Measurements from ENCODE around the gene TMEM198. TPM values are rescaled to one million over a fixed set of nuclear protein-coding genes. Genes with fewer than 3 reads are reported as not detected.

The TMEM198 gene
- total and polyA plus RNA-seq, 2 donors (not counting 3 experiments of a cell fraction or from before 2014, with no cell fraction given), result not detected

GRCh38 chr2:219537657-219538488 is 6.0 kb upstream of the TMEM198 start:
- Histone ChIP-seq H4K20me1 (replicated peaks; ENCODE audit: control insufficient read depth, extremely low read depth, insufficient read depth, low read length) (no peaks in the 10 kb centered on the region), H3K4me2 (ENCODE audit: insufficient read depth, low read length) (no peak overlapping the region)
- CTCF ChIA-PET, result interaction anchor here (1.7 to 4.9 kb wide), 5 partner anchors 8 to 152 kb away, joined by 5 to 47 read pairs (median 21); a partner anchor contains a TSS

More at GRCh38 chr2:219537657-219538488, 6.0 kb upstream of the TMEM198 start:
- Histone ChIP-seq H3K9me1 (replicated peaks; ENCODE audit: control insufficient read depth, extremely low read depth, insufficient read depth, low read length) (no peaks in the 10 kb centered on the region), H2AFZ (ENCODE audit: low read depth, low read length) (no peak overlapping the region), H3K27me3 (ENCODE audit: control insufficient read depth in 2 of 2, insufficient read depth in 2 of 2, low read length in 2 of 2) (peaks cover 11 to 16% of the 10 kb centered on the region in 2 experiments), H3K79me2 (ENCODE audit: control insufficient read depth, insufficient read depth, low read length) (no peaks in the 10 kb centered on the region), H3K9me3 (replicated peaks; ENCODE audit: control insufficient read depth, insufficient read depth, low read length) (no peaks in the 10 kb centered on the region), H3K36me3 (ENCODE audit: control insufficient read depth in 2 of 2, extremely low read depth in 1 of 2, insufficient read depth in 2 of 2, low read length in 2 of 2) (no peaks in the 10 kb centered on the region), H3K9ac (replicated peaks; ENCODE audit: extremely low read depth, insufficient read depth, low read length) (no peak overlapping the region), H3K4me1 (ENCODE audit: control insufficient read depth, extremely low read depth, insufficient read depth, low read length) (peaks cover 1% of the 10 kb centered on the region), H3K27ac (ENCODE audit: insufficient read depth, low read depth, low read length) (no peak overlapping the region), H3K4me3 (replicated peaks in 1 of 3; ENCODE audit: insufficient read depth in 1 of 3, low read depth in 1 of 3, low read length in 3 of 3) (no peak overlapping the region)
- FAIRE-seq (no peak), DNase-seq (ENCODE audit: low read depth, low spot score) (no peak)
- POLR2A ChIA-PET, result no interaction called here
- dilution Hi-C loops (cut with MboI; ENCODE audit: extremely low pct_ligation_motif_present, low sequenced_read_pairs) (no loop called here), intact Hi-C loops (cut with micrococcal nuclease) (no loop called here)
- TF ChIP-seq JUN (IDR thresholded peaks at IDR 0.05; ENCODE audit: borderline replicate concordance, insufficient read depth, insufficient read length, low read depth) (no peak), POLR2AphosphoS5 (IDR thresholded peaks at IDR 0.05; ENCODE audit: insufficient read depth, low read depth, low read length) (no peak), CTCF (IDR thresholded peaks at IDR 0.05; ENCODE audit: extremely low read depth in 1 of 2, insufficient read depth in 1 of 2, low read depth in 1 of 2, low read length in 2 of 2) (no peak), GATA2 (IDR thresholded peaks at IDR 0.05; ENCODE audit: insufficient read depth, insufficient read length, low read depth, low read length) (no peak), MYC (IDR thresholded peaks at IDR 0.05; ENCODE audit: low read depth, low read length) (no peak), MAX (IDR thresholded peaks at IDR 0.05; ENCODE audit: insufficient read depth, insufficient read length) (no peak), POLR2A (IDR thresholded peaks at IDR 0.05; ENCODE audit: low read depth, low read length) (no peak), EZH2 (IDR thresholded peaks at IDR 0.05; ENCODE audit: borderline replicate concordance, low read depth, low read length, severe bottlenecking) (no peak), FOS (IDR thresholded peaks at IDR 0.05; ENCODE audit: borderline replicate concordance, insufficient read depth, low read length) (no peak)
- no TSS peak for BruUV-seq (replicated peaks)
